HepG2 (cell line): ENCODE measurements around the gene PKD1L1. TPM values are rescaled to one million over a fixed set of nuclear protein-coding genes. Genes with fewer than 3 reads are reported as not detected.
A peak's percentile ranks its signal among the peaks of the same experiment; 100 is the strongest.

Source experiments
- ATAC-seq: fragments of 200-7000 bp; cut with Tn5 transposase; 3 replicates; pipeline ENCODE4 v1.9.1; 2020; ENCODE audit warnings: mild to moderate bottlenecking, moderate library complexity
- BruUV-seq: library from RNA; stranded (reverse); fragments of 400-500 nt; replicated peaks from 2 replicates; lab custom pipeline; 2021; lab: Mats Ljungman, UMichigan
- CTCF ChIA-PET: fragments of 300-600 bp; formaldehyde crosslinking; extraction: SDS; loops from one replicate; lab custom pipeline; 2021; ENCODE audit warnings: low total read pairs, inconsistent platforms, low intra/inter-chr PET ratio; lab: Yijun Ruan, JAX
- POLR2A ChIA-PET: fragments of 350-600 bp; sonication (Branson Sonifier 250); formaldehyde crosslinking; loops from one replicate; lab custom pipeline; 2020; ENCODE audit warnings: antibody characterized with exemption, inconsistent platforms; lab: Yijun Ruan, JAX
- DNase-seq: peaks from one replicate; pipeline ENCODE4 v3.0.0-alpha.2; 2015; ENCODE audit warnings: low spot score
- FAIRE-seq: peaks from 3 replicates; lab custom pipeline; 2011; peaks lifted over from hg19 to GRCh38; lab: Jason Lieb, UNC
- H2AFZ ChIP-seq: one replicate; pipeline ENCODE4 v1.6.1; 2011; ENCODE audit warnings: low read length, inconsistent platforms
- H3K27ac ChIP-seq: fragments of 300-600 bp; 3 replicates; pipeline ENCODE4 v1.8.0; 2011; ENCODE audit warnings: mixed run types, mild to moderate bottlenecking, mixed read lengths, low read length, inconsistent platforms; ENCODE audit not compliant: insufficient read depth; ENCODE audit errors: extremely low read length
- H3K27me3 ChIP-seq, 2 experiments: fragments of 200-600 bp in 1 of 2; 2 replicates in 1 of 2; 3 replicates in 1 of 2; pipeline versions ENCODE4 v1.6.0 to v1.8.0; 2011; ENCODE audit warnings: low read length in 2 of 2, mild to moderate bottlenecking in 2 of 2, moderate library complexity in 2 of 2, inconsistent platforms in 1 of 2; ENCODE audit not compliant: insufficient read depth in 2 of 2, control insufficient read depth in 1 of 2
- H3K36me3 ChIP-seq, 2 experiments: fragments of 200-600 bp in 1 of 2; replicated peaks in 1 of 2; 2 replicates in 1 of 2; 3 replicates in 1 of 2; pipeline versions ENCODE4 v1.5.1 to v1.8.0; 2011; ENCODE audit warnings: low read length in 2 of 2, inconsistent platforms in 1 of 2; ENCODE audit not compliant: insufficient read depth in 2 of 2, control insufficient read depth in 1 of 2
- H3K4me1 ChIP-seq: 2 replicates; pipeline ENCODE4 v1.5.1; 2012; ENCODE audit warnings: low read length, inconsistent platforms; ENCODE audit not compliant: insufficient read depth
- H3K4me2 ChIP-seq: 2 replicates; pipeline ENCODE4 v1.6.0; 2011; ENCODE audit warnings: low read depth, low read length, inconsistent platforms
- H3K4me3 ChIP-seq, 3 experiments: fragments of 200-600 bp in 1 of 3; sonication (generic), shearing (Covaris generic) in 1 of 3; replicated peaks in 1 of 3; 2 replicates each; pipeline ENCODE4 v1.5.1; 2011 to 2016; ENCODE audit warnings: low read length in 3 of 3, inconsistent platforms in 2 of 3, low read depth in 2 of 3, mild to moderate bottlenecking in 2 of 3, control low read depth in 1 of 3, mixed read lengths in 1 of 3; ENCODE audit not compliant: insufficient read depth in 1 of 3
- H3K79me2 ChIP-seq: one replicate; pipeline ENCODE4 v1.6.1; 2011; ENCODE audit warnings: low read length, inconsistent platforms; ENCODE audit not compliant: insufficient read depth
- H3K9ac ChIP-seq: 2 replicates; pipeline ENCODE4 v1.6.0; 2011; ENCODE audit warnings: mild to moderate bottlenecking, low read depth, low read length, inconsistent platforms; ENCODE audit not compliant: insufficient read depth
- H3K9me3 ChIP-seq: 2 replicates; pipeline ENCODE4 v1.5.1; 2012; ENCODE audit warnings: mild to moderate bottlenecking, low read length
- H4K20me1 ChIP-seq: 2 replicates; pipeline ENCODE4 v1.6.0; 2011; ENCODE audit warnings: inconsistent platforms, mild to moderate bottlenecking, low read length, moderate library complexity; ENCODE audit not compliant: insufficient read depth
- GATAD2A ChIP-seq: IDR thresholded peaks from 2 replicates; pipeline ENCODE4 v1.6.1; 2016
- HNRNPL ChIP-seq: fragments of 200-400 bp; formaldehyde crosslinking; IDR thresholded peaks from 2 replicates; pipeline ENCODE4 v1.6.1; 2017; ENCODE audit warnings: mild to moderate bottlenecking, low read depth, low read length
- NCOA2 ChIP-seq: sonication (generic); formaldehyde crosslinking; IDR thresholded peaks from 2 replicates; pipeline ENCODE4 v1.8.0; 2022; ENCODE audit warnings: inconsistent platforms
- RAD21 ChIP-seq: fragments of 450-650 bp; formaldehyde crosslinking; IDR thresholded peaks from 2 replicates; pipeline ENCODE4 v1.5.0; 2020; ENCODE audit warnings: mild to moderate bottlenecking
- SMC3 ChIP-seq: IDR thresholded peaks from 2 replicates; pipeline ENCODE4 v1.6.1; 2011; ENCODE audit warnings: low read length, improper control_type of control experiment
- SP4 ChIP-seq: sonication (generic); formaldehyde crosslinking; IDR thresholded peaks from 2 replicates; pipeline ENCODE4 v1.8.1; 2023; ENCODE audit warnings: mild to moderate bottlenecking, missing genetic modification reagents
- STAG1 ChIP-seq: sonication (generic); formaldehyde crosslinking; IDR thresholded peaks from 2 replicates; pipeline ENCODE4 v1.4.0; 2020; ENCODE audit warnings: missing genetic modification reagents
- ZNF24 ChIP-seq: fragments of 450-650 bp; IDR thresholded peaks from 2 replicates; pipeline ENCODE4 v1.6.1; 2017; ENCODE audit warnings: antibody characterized with exemption, mild to moderate bottlenecking
- WGBS: methylation state at CpG from one replicate; pipeline ENCODE4 v1.1.6; 2017; ENCODE audit warnings: low lambda C conversion rate; 5-methylcytosine and 5-hydroxymethylcytosine counted together
- in situ Hi-C: cut with HindIII; loops from 2 replicates; pipeline ENCODE4 v1.10.0; 2017; ENCODE audit warnings: low pct_unique_long_range_greater_than_20kb; ENCODE audit not compliant: extremely low pct_ligation_motif_present
- intact Hi-C: fragments of 100-400 bp; cut with micrococcal nuclease; formaldehyde crosslinking; loops from one replicate; pipeline ENCODE4 v1.10.0; 2022; ENCODE audit not compliant: unreplicated experiment
- polyA plus RNA-seq, 8 experiments: library from polyadenylated mRNA; depleted of rRNA in 3 of 8; stranded (reverse) in 7 of 8; unstranded in 1 of 8; fragments of >200 nt; fragmentation: Illumina TruSeq in 4 of 8; extraction: Trizol in 4 of 8; gene quantifications; 2 replicates each; pipeline versions ENCODE4 v1.2.1 to v1.2.3, GENCODE V29; 2011 to 2016; ENCODE audit warnings: low read depth in 4 of 8, missing spikeins in 1 of 8, mixed read lengths in 1 of 8; ENCODE audit not compliant: insufficient read depth in 1 of 8
- total RNA-seq, 5 experiments: library from RNA; depleted of rRNA; stranded (reverse); fragments of >200 nt; fragmentation: Illumina TruSeq; extraction: Trizol; gene quantifications; 2 replicates each; pipeline ENCODE4 v1.2.3, GENCODE V29; 2016; ENCODE audit warnings: low read depth in 1 of 5
- TF ChIP-seq, protein P1 (sequence below): sonication (generic); formaldehyde crosslinking; IDR thresholded peaks from 2 replicates; pipeline ENCODE4 v1.5.0; 2020; ENCODE audit warnings: mild to moderate bottlenecking, missing genetic modification reagents, moderate library complexity

The PKD1L1 gene
- total and polyA plus RNA-seq, 2 of the 13 experiments (the other 11 are each of a cell fraction or from before 2014, with no cell fraction given) = 0.01 TPM; not detected in 1

DNA sequence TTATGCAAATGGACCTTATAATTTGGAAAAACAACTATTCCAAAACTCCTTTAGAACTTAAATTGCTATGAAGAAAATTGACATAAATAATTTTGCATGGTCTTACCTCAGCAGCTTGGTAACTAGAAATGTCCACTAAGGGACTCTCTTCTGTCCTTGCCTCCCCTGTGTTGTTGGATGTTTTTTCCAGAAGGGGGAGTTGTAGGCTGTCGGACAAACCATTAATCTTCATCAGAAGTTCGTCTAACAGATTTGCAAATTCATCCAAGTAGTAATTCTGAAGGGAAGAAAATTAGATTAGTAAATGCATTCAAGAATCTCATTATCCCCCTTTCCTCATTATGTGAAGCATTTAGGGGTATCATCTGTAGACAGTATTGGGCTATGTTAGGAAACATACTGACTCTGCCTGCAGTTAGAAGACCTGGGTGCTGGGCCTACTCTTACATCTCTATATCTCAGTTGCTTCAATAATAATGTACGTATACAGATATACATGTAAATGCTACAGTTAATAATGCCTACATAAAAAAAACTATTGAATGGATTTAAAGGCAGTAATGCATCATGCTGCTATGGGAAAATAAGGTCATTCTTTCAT, 155.6 kb downstream of the PKD1L1 start:
- 62% methylated on average over 3 of the region's 3 CpGs for WGBS
- in situ Hi-C loops = no loop called here
- CTCF ChIA-PET = interaction anchor here (1.7 kb wide), 1 partner anchor 27 kb away, joined by 16 read pairs; no protein-coding TSS in a partner anchor
- FAIRE-seq (peak; percentile 56), DNase-seq (no peak), ATAC-seq (peak; percentile 89)
- H3K36me3 ChIP-seq = no peaks in the 10 kb centered on the region
- H3K4me2 ChIP-seq = no peak overlapping the region
- peaks cover 40% of the 10 kb centered on the region for H3K4me1 ChIP-seq
- H3K9ac ChIP-seq = no peak overlapping the region
- H3K9me3 ChIP-seq = no peaks in the 10 kb centered on the region
- H3K79me2 ChIP-seq = no peaks in the 10 kb centered on the region
- intact Hi-C loops = loop anchor here (1.0 kb wide), 1 partner anchor 27 kb away; no protein-coding TSS in a partner anchor
- H3K27me3 ChIP-seq = no peaks in the 10 kb centered on the region
- POLR2A ChIA-PET = no interaction called here
- no peak overlapping the region for H3K27ac ChIP-seq
- H3K4me3 ChIP-seq = no peak overlapping the region
- BruUV-seq = no TSS peak
- H4K20me1 ChIP-seq = no peaks in the 10 kb centered on the region
- TF ChIP-seq HNRNPL = no peak
- TF ChIP-seq STAG1 = peak; percentile 73
- TF ChIP-seq, protein P1, sequence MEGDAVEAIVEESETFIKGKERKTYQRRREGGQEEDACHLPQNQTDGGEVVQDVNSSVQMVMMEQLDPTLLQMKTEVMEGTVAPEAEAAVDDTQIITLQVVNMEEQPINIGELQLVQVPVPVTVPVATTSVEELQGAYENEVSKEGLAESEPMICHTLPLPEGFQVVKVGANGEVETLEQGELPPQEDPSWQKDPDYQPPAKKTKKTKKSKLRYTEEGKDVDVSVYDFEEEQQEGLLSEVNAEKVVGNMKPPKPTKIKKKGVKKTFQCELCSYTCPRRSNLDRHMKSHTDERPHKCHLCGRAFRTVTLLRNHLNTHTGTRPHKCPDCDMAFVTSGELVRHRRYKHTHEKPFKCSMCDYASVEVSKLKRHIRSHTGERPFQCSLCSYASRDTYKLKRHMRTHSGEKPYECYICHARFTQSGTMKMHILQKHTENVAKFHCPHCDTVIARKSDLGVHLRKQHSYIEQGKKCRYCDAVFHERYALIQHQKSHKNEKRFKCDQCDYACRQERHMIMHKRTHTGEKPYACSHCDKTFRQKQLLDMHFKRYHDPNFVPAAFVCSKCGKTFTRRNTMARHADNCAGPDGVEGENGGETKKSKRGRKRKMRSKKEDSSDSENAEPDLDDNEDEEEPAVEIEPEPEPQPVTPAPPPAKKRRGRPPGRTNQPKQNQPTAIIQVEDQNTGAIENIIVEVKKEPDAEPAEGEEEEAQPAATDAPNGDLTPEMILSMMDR (CRISPR knock-in tag) = peak; percentile 63
- 0 out of 2 replicates have a peak, but pooled peaks have one; percentile 18 for TF ChIP-seq NCOA2 (CRISPR knock-in tag)
- TF ChIP-seq RAD21 (CRISPR knock-in tag) = peak; percentile 60
- 0 out of 2 replicates have a peak, but pooled peaks have one; percentile 21 for TF ChIP-seq GATAD2A
- no peak for TF ChIP-seq SP4
- peak; percentile 86 for TF ChIP-seq SMC3
- TF ChIP-seq ZNF24 = 0 out of 2 replicates have a peak, but pooled peaks have one; percentile 19
- no peak overlapping the region for H2AFZ ChIP-seq
